Measurements from ENCODE around the gene PLS3.

- TF ChIP-seq, protein P1, sequence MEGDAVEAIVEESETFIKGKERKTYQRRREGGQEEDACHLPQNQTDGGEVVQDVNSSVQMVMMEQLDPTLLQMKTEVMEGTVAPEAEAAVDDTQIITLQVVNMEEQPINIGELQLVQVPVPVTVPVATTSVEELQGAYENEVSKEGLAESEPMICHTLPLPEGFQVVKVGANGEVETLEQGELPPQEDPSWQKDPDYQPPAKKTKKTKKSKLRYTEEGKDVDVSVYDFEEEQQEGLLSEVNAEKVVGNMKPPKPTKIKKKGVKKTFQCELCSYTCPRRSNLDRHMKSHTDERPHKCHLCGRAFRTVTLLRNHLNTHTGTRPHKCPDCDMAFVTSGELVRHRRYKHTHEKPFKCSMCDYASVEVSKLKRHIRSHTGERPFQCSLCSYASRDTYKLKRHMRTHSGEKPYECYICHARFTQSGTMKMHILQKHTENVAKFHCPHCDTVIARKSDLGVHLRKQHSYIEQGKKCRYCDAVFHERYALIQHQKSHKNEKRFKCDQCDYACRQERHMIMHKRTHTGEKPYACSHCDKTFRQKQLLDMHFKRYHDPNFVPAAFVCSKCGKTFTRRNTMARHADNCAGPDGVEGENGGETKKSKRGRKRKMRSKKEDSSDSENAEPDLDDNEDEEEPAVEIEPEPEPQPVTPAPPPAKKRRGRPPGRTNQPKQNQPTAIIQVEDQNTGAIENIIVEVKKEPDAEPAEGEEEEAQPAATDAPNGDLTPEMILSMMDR (IDR thresholded peaks at IDR 0.05) = no peak
- TF ChIP-seq POLR2A (IDR thresholded peaks at IDR 0.05) (no peak), POLR2AphosphoS5 (IDR thresholded peaks at IDR 0.05) (no peak), EP300 (IDR thresholded peaks at IDR 0.05; ENCODE audit: low read depth) (no peak)
Observed at GRCh38 chrX:115549008-115549407, 12.0 kb upstream of the PLS3 start.

Data from transverse colon (tissue), 4 donors.